HCT116 (cell line): Measurements from ENCODE around the gene MCEE. TPM values are rescaled to one million over a fixed set of nuclear protein-coding genes. Genes with fewer than 3 reads are reported as not detected.

Experiments
- ATAC-seq: fragments of 200-7000 bp; cut with Tn5 transposase; 2 replicates; pipeline ENCODE4 v1.9.1; 2020; ENCODE audit warnings: mild to moderate bottlenecking, moderate library complexity
- BruUV-seq: library from RNA; stranded (reverse); fragments of 400-500 nt; replicated peaks from 2 replicates; lab custom pipeline; 2021; lab: Mats Ljungman, UMichigan
- CTCF ChIA-PET: fragments of 300-600 bp; sonication (Branson Sonifier 250); formaldehyde crosslinking; loops from one replicate; lab custom pipeline; 2021; ENCODE audit warnings: antibody characterized with exemption; lab: Charles Lee
- POLR2A ChIA-PET: fragments of 300-600, 350-600 bp; sonication (Branson Sonifier 250); formaldehyde crosslinking; loops from one replicate; lab custom pipeline; 2021; ENCODE audit warnings: antibody characterized with exemption; lab: Charles Lee
- RAD21 ChIA-PET, 2 experiments: fragments of 300-600 bp; sonication (Branson Sonifier 250); formaldehyde crosslinking; loops; one replicate each; lab custom pipeline; 2023; ENCODE audit warnings: low total read pairs in 2 of 2; ENCODE audit not compliant: uncharacterized antibody in 2 of 2, unreplicated experiment in 2 of 2, low non-redundant PET in 1 of 2; lab: Charles Lee
- DNase-seq: peaks from one replicate; pipeline ENCODE4 v3.0.0-alpha.2; 2010; ENCODE audit warnings: low read depth, low spot score
- H2AFZ ChIP-seq: fragments of 200-600 bp; shearing (Covaris generic), sonication (generic); 2 replicates; pipeline ENCODE4 v1.6.1; 2017; ENCODE audit warnings: low read depth, mixed run types, mixed read lengths, antibody characterized with exemption, low read length; ENCODE audit not compliant: poor library complexity, severe bottlenecking
- H3K27ac ChIP-seq: 2 replicates; pipeline ENCODE4 v1.5.1; 2012; ENCODE audit warnings: low read depth, low read length
- H3K27me3 ChIP-seq: fragments of 200-600 bp; sonication (generic); 2 replicates; pipeline ENCODE4 v1.6.1; 2016; ENCODE audit warnings: mixed run types, low read length, mixed read lengths; ENCODE audit not compliant: insufficient read depth
- H3K36me3 ChIP-seq, 2 experiments: fragments of 200-500 bp in 1 of 2; fragments of 200-600 bp in 1 of 2; sonication (Bioruptor generic) in 1 of 2; sonication (generic) in 1 of 2; 2 replicates each; pipeline versions ENCODE4 v1.5.1 to v1.6.1; 2014 to 2016; ENCODE audit warnings: low read length in 2 of 2, inconsistent platforms in 1 of 2, mixed read lengths in 1 of 2, mixed run types in 1 of 2; ENCODE audit not compliant: insufficient read depth in 2 of 2, control insufficient read depth in 1 of 2
- H3K4me1 ChIP-seq, 2 experiments: fragments of 200-600 bp in 1 of 2; sonication (generic) in 1 of 2; 2 replicates each; pipeline versions ENCODE4 v1.5.1 to v1.6.1; 2012 to 2017; ENCODE audit warnings: low read length in 2 of 2, inconsistent platforms in 1 of 2, mild to moderate bottlenecking in 1 of 2, mixed read lengths in 1 of 2, mixed run types in 1 of 2, moderate library complexity in 1 of 2; ENCODE audit not compliant: insufficient read depth in 2 of 2, control insufficient read depth in 1 of 2
- H3K4me2 ChIP-seq: fragments of 200-600 bp; sonication (generic); 2 replicates; pipeline ENCODE4 v1.6.1; 2017; ENCODE audit warnings: mixed run types, low read length, mixed read lengths
- H3K4me3 ChIP-seq, 2 experiments: fragments of 200-600 bp in 1 of 2; sonication (generic) in 1 of 2; replicated peaks in 1 of 2; 2 replicates each; pipeline ENCODE4 v1.5.1; 2011 to 2016; ENCODE audit warnings: low read length in 2 of 2, control low read depth in 1 of 2, low read depth in 1 of 2, mild to moderate bottlenecking in 1 of 2, mixed read lengths in 1 of 2, mixed run types in 1 of 2
- H3K79me2 ChIP-seq: fragments of 200-600 bp; sonication (generic); 2 replicates; pipeline ENCODE4 v1.6.1; 2017; ENCODE audit warnings: mild to moderate bottlenecking, mixed run types, low read length, moderate library complexity, mixed read lengths; ENCODE audit not compliant: insufficient read depth
- H3K9ac ChIP-seq: fragments of 200-600 bp; sonication (generic); 2 replicates; pipeline ENCODE4 v1.6.1; 2016; ENCODE audit warnings: low read length, mixed read lengths
- H3K9me2 ChIP-seq: fragments of 200-600 bp; sonication (generic), shearing (Covaris generic); 2 replicates; pipeline ENCODE4 v1.6.1; 2017; ENCODE audit warnings: mixed run types, mild to moderate bottlenecking, moderate library complexity; ENCODE audit not compliant: insufficient read depth
- H3K9me3 ChIP-seq, 2 experiments: fragments of 200-500 bp in 1 of 2; fragments of 200-600 bp in 1 of 2; sonication (Bioruptor generic) in 1 of 2; sonication (generic) in 1 of 2; 2 replicates each; pipeline ENCODE4 v1.6.1; 2014 to 2017; ENCODE audit warnings: low read length in 2 of 2, mixed read lengths in 2 of 2, inconsistent platforms in 1 of 2, low read depth in 1 of 2, mild to moderate bottlenecking in 1 of 2, mixed run types in 1 of 2, moderate library complexity in 1 of 2; ENCODE audit not compliant: control insufficient read depth in 1 of 2, insufficient read depth in 1 of 2
- H4K20me1 ChIP-seq: fragments of 200-600 bp; sonication (generic), shearing (Covaris generic); 2 replicates; pipeline ENCODE4 v1.6.1; 2017; ENCODE audit warnings: mixed run types, mild to moderate bottlenecking, moderate library complexity; ENCODE audit not compliant: insufficient read depth
- CBX3 ChIP-seq: IDR thresholded peaks from 2 replicates; pipeline ENCODE4 v1.6.1; 2012; ENCODE audit warnings: low read depth
- CEBPB ChIP-seq: IDR thresholded peaks from 2 replicates; pipeline ENCODE4 v1.6.1; 2012; ENCODE audit warnings: low read depth
- EGR1 ChIP-seq: IDR thresholded peaks from 2 replicates; pipeline ENCODE4 v1.6.1; 2012; ENCODE audit warnings: low read depth
- EZH2phosphoT487 ChIP-seq: fragments of 200-600 bp; IDR thresholded peaks from 2 replicates; pipeline ENCODE4 v1.6.1; 2018; ENCODE audit warnings: antibody characterized with exemption, borderline replicate concordance
- JUND ChIP-seq: IDR thresholded peaks from 2 replicates; pipeline ENCODE4 v1.6.1; 2012
- POLR2A ChIP-seq: IDR thresholded peaks from 2 replicates; pipeline ENCODE4 v1.7.0; 2011; ENCODE audit warnings: borderline replicate concordance; ENCODE audit not compliant: insufficient read depth, insufficient read length; ENCODE audit errors: extremely low read depth
- RAD21 ChIP-seq: IDR thresholded peaks from 2 replicates; pipeline ENCODE4 v1.6.1; 2012; ENCODE audit warnings: low read depth, mild to moderate bottlenecking
- SP1 ChIP-seq: IDR thresholded peaks from 2 replicates; pipeline ENCODE4 v1.6.1; 2012; ENCODE audit warnings: low read depth
- SRF ChIP-seq: IDR thresholded peaks from 2 replicates; pipeline ENCODE4 v1.6.1; 2012; ENCODE audit warnings: low read depth
- TCF7L2 ChIP-seq: IDR thresholded peaks from 2 replicates; pipeline ENCODE4 v1.7.0; 2011; ENCODE audit warnings: borderline replicate concordance, inconsistent platforms; ENCODE audit not compliant: insufficient read depth, insufficient read length; ENCODE audit errors: extremely low read depth
- ZFX ChIP-seq: fragments of 450-650 bp; IDR thresholded peaks from 2 replicates; pipeline ENCODE4 v1.6.1; 2017
- ZNF274 ChIP-seq: fragments of 200-500 bp; sonication (Bioruptor generic); IDR thresholded peaks from 2 replicates; pipeline ENCODE4 v1.6.1; 2014; ENCODE audit warnings: mild to moderate bottlenecking, low read depth, low read length, inconsistent platforms
- intact Hi-C: fragments of 100-400 bp; cut with micrococcal nuclease; formaldehyde crosslinking; loops from 2 replicates; pipeline ENCODE4 v1.10.0; 2022
- total RNA-seq: library from RNA; stranded (reverse); gene quantifications from one replicate; pipeline ENCODE4 v1.2.1, GENCODE V29; 2021; ENCODE audit not compliant: unreplicated experiment
- TF ChIP-seq, protein P1 (sequence below): IDR thresholded peaks from 2 replicates; pipeline ENCODE4 v1.6.1; 2011; ENCODE audit warnings: mild to moderate bottlenecking, low read length, moderate library complexity; ENCODE audit not compliant: insufficient replicate concordance; ENCODE audit errors: extremely low read depth
- TF ChIP-seq, protein P2 (sequence below): IDR thresholded peaks from 2 replicates; pipeline ENCODE4 v1.6.1; 2012; ENCODE audit warnings: low read depth
- TF ChIP-seq, protein P3 (sequence below): IDR thresholded peaks from 2 replicates; pipeline ENCODE4 v1.6.1; 2012
- TF ChIP-seq, protein P4 (sequence below), 3 experiments: fragments of 200-600 bp in 1 of 3; sonication (generic) in 1 of 3; IDR thresholded peaks in 2 of 3; conservative IDR thresholded peaks in 1 of 3; 2 replicates each; pipeline ENCODE4 v1.5.1; 2012 to 2017; ENCODE audit warnings: low read depth in 2 of 3, low read length in 2 of 3, antibody characterized with exemption in 1 of 3, borderline replicate concordance in 1 of 3, control low read depth in 1 of 3, mild to moderate bottlenecking in 1 of 3, mixed read lengths in 1 of 3, mixed run types in 1 of 3, moderate library complexity in 1 of 3; ENCODE audit not compliant: insufficient read depth in 1 of 3

The MCEE gene
- total RNA-seq, 1 experiment from 2014 or later = 9.0 TPM

DNA sequence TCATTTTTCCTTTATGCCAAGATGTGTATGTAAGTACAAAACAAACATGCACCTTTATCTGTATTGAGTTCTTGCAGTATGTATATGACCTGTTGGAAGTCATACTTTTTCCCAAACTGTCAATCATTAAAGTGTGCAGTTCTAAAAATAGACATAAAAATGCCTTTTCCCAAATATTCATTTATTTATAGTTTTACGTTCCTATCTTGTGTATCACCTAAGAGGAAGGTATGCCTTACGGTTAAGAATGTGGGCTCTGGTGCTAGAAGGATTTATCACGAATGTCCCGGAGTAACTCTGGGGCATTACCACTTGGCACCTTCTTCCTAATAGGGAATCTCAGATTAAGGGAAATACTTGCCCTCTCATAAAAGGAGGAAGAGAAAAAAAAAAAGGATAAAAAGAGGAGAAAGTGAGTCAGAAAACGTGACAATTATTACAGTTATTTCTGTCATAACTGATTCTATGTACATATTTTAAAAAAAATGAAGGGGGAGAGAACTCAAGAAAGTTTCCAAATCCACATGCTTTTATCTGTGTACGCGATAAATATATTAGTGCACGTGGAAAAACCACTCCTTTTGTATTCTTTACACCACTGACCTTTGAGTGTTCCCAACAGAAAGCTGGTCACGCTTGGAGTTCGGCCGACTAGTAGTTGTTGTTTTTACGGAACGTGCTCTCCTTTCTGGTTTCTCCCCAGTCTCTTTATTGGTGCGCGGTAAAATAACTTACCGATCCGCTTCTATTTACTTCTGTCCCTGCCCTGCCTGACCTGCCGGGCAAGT lies 721 bp downstream of the MCEE start:
- TSS peak; percentile 73 for BruUV-seq
- ChIA-PET CTCF (interaction anchor here (0.6 to 1.0 kb wide), 2 partner anchors 28 to 29 kb away, joined by 3 read pairs; no protein-coding TSS in a partner anchor), POLR2A (no interaction called here), RAD21 (no interaction called here)
- Histone ChIP-seq H3K4me1 (peaks cover 0 to 21% of the 10 kb centered on the region in 2 experiments; a peak in 2 of 4 replicates), H3K36me3 (peaks cover 9 to 13% of the 10 kb centered on the region in 2 experiments; a peak in 2 of 4 replicates), H3K4me3 (peak overlapping the region; percentile 83 to 97), H3K9ac (peak overlapping the region; percentile 81), H3K9me3 (no peaks in the 10 kb centered on the region), H3K27me3 (no peaks in the 10 kb centered on the region), H3K4me2 (peak overlapping the region; percentile 75), H2AFZ (peak overlapping the region; percentile 49), H3K79me2 (peaks cover 51% of the 10 kb centered on the region), H3K9me2 (no peaks in the 10 kb centered on the region), H3K27ac (peak overlapping the region; percentile 72), H4K20me1 (no peaks in the 10 kb centered on the region; the same call in 1 of the 2 replicates)
- ATAC-seq (no peak), DNase-seq (no peak)
- no peak for TF ChIP-seq SRF
- TF ChIP-seq, protein P1, sequence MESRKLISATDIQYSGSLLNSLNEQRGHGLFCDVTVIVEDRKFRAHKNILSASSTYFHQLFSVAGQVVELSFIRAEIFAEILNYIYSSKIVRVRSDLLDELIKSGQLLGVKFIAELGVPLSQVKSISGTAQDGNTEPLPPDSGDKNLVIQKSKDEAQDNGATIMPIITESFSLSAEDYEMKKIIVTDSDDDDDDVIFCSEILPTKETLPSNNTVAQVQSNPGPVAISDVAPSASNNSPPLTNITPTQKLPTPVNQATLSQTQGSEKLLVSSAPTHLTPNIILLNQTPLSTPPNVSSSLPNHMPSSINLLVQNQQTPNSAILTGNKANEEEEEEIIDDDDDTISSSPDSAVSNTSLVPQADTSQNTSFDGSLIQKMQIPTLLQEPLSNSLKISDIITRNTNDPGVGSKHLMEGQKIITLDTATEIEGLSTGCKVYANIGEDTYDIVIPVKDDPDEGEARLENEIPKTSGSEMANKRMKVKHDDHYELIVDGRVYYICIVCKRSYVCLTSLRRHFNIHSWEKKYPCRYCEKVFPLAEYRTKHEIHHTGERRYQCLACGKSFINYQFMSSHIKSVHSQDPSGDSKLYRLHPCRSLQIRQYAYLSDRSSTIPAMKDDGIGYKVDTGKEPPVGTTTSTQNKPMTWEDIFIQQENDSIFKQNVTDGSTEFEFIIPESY = no peak
- no peak for TF ChIP-seq EGR1
- TF ChIP-seq CBX3 = no peak
- no peak for TF ChIP-seq JUND
- TF ChIP-seq, protein P2, sequence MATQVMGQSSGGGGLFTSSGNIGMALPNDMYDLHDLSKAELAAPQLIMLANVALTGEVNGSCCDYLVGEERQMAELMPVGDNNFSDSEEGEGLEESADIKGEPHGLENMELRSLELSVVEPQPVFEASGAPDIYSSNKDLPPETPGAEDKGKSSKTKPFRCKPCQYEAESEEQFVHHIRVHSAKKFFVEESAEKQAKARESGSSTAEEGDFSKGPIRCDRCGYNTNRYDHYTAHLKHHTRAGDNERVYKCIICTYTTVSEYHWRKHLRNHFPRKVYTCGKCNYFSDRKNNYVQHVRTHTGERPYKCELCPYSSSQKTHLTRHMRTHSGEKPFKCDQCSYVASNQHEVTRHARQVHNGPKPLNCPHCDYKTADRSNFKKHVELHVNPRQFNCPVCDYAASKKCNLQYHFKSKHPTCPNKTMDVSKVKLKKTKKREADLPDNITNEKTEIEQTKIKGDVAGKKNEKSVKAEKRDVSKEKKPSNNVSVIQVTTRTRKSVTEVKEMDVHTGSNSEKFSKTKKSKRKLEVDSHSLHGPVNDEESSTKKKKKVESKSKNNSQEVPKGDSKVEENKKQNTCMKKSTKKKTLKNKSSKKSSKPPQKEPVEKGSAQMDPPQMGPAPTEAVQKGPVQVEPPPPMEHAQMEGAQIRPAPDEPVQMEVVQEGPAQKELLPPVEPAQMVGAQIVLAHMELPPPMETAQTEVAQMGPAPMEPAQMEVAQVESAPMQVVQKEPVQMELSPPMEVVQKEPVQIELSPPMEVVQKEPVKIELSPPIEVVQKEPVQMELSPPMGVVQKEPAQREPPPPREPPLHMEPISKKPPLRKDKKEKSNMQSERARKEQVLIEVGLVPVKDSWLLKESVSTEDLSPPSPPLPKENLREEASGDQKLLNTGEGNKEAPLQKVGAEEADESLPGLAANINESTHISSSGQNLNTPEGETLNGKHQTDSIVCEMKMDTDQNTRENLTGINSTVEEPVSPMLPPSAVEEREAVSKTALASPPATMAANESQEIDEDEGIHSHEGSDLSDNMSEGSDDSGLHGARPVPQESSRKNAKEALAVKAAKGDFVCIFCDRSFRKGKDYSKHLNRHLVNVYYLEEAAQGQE = no peak
- no peak for TF ChIP-seq EZH2phosphoT487
- TF ChIP-seq, protein P3, sequence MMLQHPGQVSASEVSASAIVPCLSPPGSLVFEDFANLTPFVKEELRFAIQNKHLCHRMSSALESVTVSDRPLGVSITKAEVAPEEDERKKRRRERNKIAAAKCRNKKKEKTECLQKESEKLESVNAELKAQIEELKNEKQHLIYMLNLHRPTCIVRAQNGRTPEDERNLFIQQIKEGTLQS = no peak
- no peak for TF ChIP-seq CEBPB
- TF ChIP-seq, protein P4, sequence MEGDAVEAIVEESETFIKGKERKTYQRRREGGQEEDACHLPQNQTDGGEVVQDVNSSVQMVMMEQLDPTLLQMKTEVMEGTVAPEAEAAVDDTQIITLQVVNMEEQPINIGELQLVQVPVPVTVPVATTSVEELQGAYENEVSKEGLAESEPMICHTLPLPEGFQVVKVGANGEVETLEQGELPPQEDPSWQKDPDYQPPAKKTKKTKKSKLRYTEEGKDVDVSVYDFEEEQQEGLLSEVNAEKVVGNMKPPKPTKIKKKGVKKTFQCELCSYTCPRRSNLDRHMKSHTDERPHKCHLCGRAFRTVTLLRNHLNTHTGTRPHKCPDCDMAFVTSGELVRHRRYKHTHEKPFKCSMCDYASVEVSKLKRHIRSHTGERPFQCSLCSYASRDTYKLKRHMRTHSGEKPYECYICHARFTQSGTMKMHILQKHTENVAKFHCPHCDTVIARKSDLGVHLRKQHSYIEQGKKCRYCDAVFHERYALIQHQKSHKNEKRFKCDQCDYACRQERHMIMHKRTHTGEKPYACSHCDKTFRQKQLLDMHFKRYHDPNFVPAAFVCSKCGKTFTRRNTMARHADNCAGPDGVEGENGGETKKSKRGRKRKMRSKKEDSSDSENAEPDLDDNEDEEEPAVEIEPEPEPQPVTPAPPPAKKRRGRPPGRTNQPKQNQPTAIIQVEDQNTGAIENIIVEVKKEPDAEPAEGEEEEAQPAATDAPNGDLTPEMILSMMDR (IDR thresholded peaks at IDR 0.05 in 2 of 3, conservative IDR thresholded peaks at IDR 0.05 in 1 of 3; ENCODE audit: borderline replicate concordance in 1 of 3, insufficient read depth in 1 of 3, low read depth in 2 of 3, low read length in 2 of 3) = no peak
- TF ChIP-seq TCF7L2 = no peak
- TF ChIP-seq ZFX = no peak
- no peak for TF ChIP-seq SP1
- no peak for TF ChIP-seq ZNF274
- no peak for TF ChIP-seq POLR2A
- TF ChIP-seq RAD21 = no peak
- intact Hi-C loops = no loop called here
